ENCODE measurements around the gene CPLX4. TPM values are rescaled to one million over a fixed set of nuclear protein-coding genes. Genes with fewer than 3 reads are reported as not detected.

CPLX4 gene
- total RNA-seq, 1 experiment from 2014 or later, result not detected

Other genes with a start within 250 kb of the CPLX4 start
- 48.3 TPM for gene SEC11C, start 178.8 kb downstream of the CPLX4 start, total RNA-seq (2021; ENCODE audit: unreplicated experiment)
- not detected for gene GRP, start 98.5 kb downstream of the CPLX4 start, total RNA-seq (2021; ENCODE audit: unreplicated experiment)
- gene RAX, start 45.2 kb downstream of the CPLX4 start, total RNA-seq (2021; ENCODE audit: unreplicated experiment), result not detected
- 60.8 TPM for gene LMAN1, start 40.6 kb upstream of the CPLX4 start, total RNA-seq (2021; ENCODE audit: unreplicated experiment)

All from Panc1 (cell line).